HepG2 (cell line): Measurements from ENCODE around the gene POLN. TPM values are rescaled to one million over a fixed set of nuclear protein-coding genes. Genes with fewer than 3 reads are reported as not detected.

Experiments used
- ATAC-seq: fragments of 200-7000 bp; cut with Tn5 transposase; 3 replicates; pipeline ENCODE4 v1.9.1; 2020; ENCODE audit warnings: mild to moderate bottlenecking, moderate library complexity
- BruUV-seq: library from RNA; stranded (reverse); fragments of 400-500 nt; replicated peaks from 2 replicates; lab custom pipeline; 2021; lab: Mats Ljungman, UMichigan
- CTCF ChIA-PET: fragments of 300-600 bp; formaldehyde crosslinking; extraction: SDS; loops from one replicate; lab custom pipeline; 2021; ENCODE audit warnings: low total read pairs, inconsistent platforms, low intra/inter-chr PET ratio; lab: Yijun Ruan, JAX
- POLR2A ChIA-PET: fragments of 350-600 bp; sonication (Branson Sonifier 250); formaldehyde crosslinking; loops from one replicate; lab custom pipeline; 2020; ENCODE audit warnings: antibody characterized with exemption, inconsistent platforms; lab: Yijun Ruan, JAX
- DNase-seq: peaks from one replicate; pipeline ENCODE4 v3.0.0-alpha.2; 2015; ENCODE audit warnings: low spot score
- FAIRE-seq: peaks from 3 replicates; lab custom pipeline; 2011; peaks lifted over from hg19 to GRCh38; lab: Jason Lieb, UNC
- H2AFZ ChIP-seq: one replicate; pipeline ENCODE4 v1.6.1; 2011; ENCODE audit warnings: low read length, inconsistent platforms
- H3K27ac ChIP-seq: fragments of 300-600 bp; 3 replicates; pipeline ENCODE4 v1.8.0; 2011; ENCODE audit warnings: mixed run types, mild to moderate bottlenecking, mixed read lengths, low read length, inconsistent platforms; ENCODE audit not compliant: insufficient read depth; ENCODE audit errors: extremely low read length
- H3K27me3 ChIP-seq, 2 experiments: fragments of 200-600 bp in 1 of 2; 2 replicates in 1 of 2; 3 replicates in 1 of 2; pipeline versions ENCODE4 v1.6.0 to v1.8.0; 2011; ENCODE audit warnings: low read length in 2 of 2, mild to moderate bottlenecking in 2 of 2, moderate library complexity in 2 of 2, inconsistent platforms in 1 of 2; ENCODE audit not compliant: insufficient read depth in 2 of 2, control insufficient read depth in 1 of 2
- H3K36me3 ChIP-seq, 2 experiments: fragments of 200-600 bp in 1 of 2; replicated peaks in 1 of 2; 2 replicates in 1 of 2; 3 replicates in 1 of 2; pipeline versions ENCODE4 v1.5.1 to v1.8.0; 2011; ENCODE audit warnings: low read length in 2 of 2, inconsistent platforms in 1 of 2; ENCODE audit not compliant: insufficient read depth in 2 of 2, control insufficient read depth in 1 of 2
- H3K4me1 ChIP-seq: 2 replicates; pipeline ENCODE4 v1.5.1; 2012; ENCODE audit warnings: low read length, inconsistent platforms; ENCODE audit not compliant: insufficient read depth
- H3K4me2 ChIP-seq: 2 replicates; pipeline ENCODE4 v1.6.0; 2011; ENCODE audit warnings: low read depth, low read length, inconsistent platforms
- H3K4me3 ChIP-seq, 3 experiments: fragments of 200-600 bp in 1 of 3; sonication (generic), shearing (Covaris generic) in 1 of 3; replicated peaks in 1 of 3; 2 replicates each; pipeline ENCODE4 v1.5.1; 2011 to 2016; ENCODE audit warnings: low read length in 3 of 3, inconsistent platforms in 2 of 3, low read depth in 2 of 3, mild to moderate bottlenecking in 2 of 3, control low read depth in 1 of 3, mixed read lengths in 1 of 3; ENCODE audit not compliant: insufficient read depth in 1 of 3
- H3K79me2 ChIP-seq: one replicate; pipeline ENCODE4 v1.6.1; 2011; ENCODE audit warnings: low read length, inconsistent platforms; ENCODE audit not compliant: insufficient read depth
- H3K9ac ChIP-seq: 2 replicates; pipeline ENCODE4 v1.6.0; 2011; ENCODE audit warnings: mild to moderate bottlenecking, low read depth, low read length, inconsistent platforms; ENCODE audit not compliant: insufficient read depth
- H3K9me3 ChIP-seq: 2 replicates; pipeline ENCODE4 v1.5.1; 2012; ENCODE audit warnings: mild to moderate bottlenecking, low read length
- H4K20me1 ChIP-seq: 2 replicates; pipeline ENCODE4 v1.6.0; 2011; ENCODE audit warnings: inconsistent platforms, mild to moderate bottlenecking, low read length, moderate library complexity; ENCODE audit not compliant: insufficient read depth
- EP300 ChIP-seq, 3 experiments: sonication (generic) in 1 of 3; formaldehyde crosslinking in 1 of 3; IDR thresholded peaks; 2 replicates each; pipeline versions ENCODE4 v1.5.1 to v1.6.1; 2011 to 2020; ENCODE audit warnings: low read depth in 2 of 3, low read length in 2 of 3, borderline replicate concordance in 1 of 3, improper control_type of control experiment in 1 of 3, mild to moderate bottlenecking in 1 of 3, missing genetic modification reagents in 1 of 3, moderate library complexity in 1 of 3
- HOXD1 ChIP-seq: sonication (generic); formaldehyde crosslinking; IDR thresholded peaks from 2 replicates; pipeline ENCODE4 v1.5.0; 2020; ENCODE audit warnings: missing genetic modification reagents
- PHF5A ChIP-seq: IDR thresholded peaks from one replicate; pipeline ENCODE4 v1.6.1; 2018; ENCODE audit warnings: low read depth, missing genetic modification reagents; ENCODE audit not compliant: unreplicated experiment
- RAD21 ChIP-seq: fragments of 450-650 bp; formaldehyde crosslinking; IDR thresholded peaks from 2 replicates; pipeline ENCODE4 v1.5.0; 2020; ENCODE audit warnings: mild to moderate bottlenecking
- RELA ChIP-seq: sonication (generic); formaldehyde crosslinking; IDR thresholded peaks from 2 replicates; pipeline ENCODE4 v1.4.0; 2020; ENCODE audit warnings: missing genetic modification reagents
- STAG1 ChIP-seq: sonication (generic); formaldehyde crosslinking; IDR thresholded peaks from 2 replicates; pipeline ENCODE4 v1.4.0; 2020; ENCODE audit warnings: missing genetic modification reagents
- ZBTB7A ChIP-seq: sonication (generic); formaldehyde crosslinking; IDR thresholded peaks from 2 replicates; pipeline ENCODE4 v1.8.0; 2022; ENCODE audit warnings: mild to moderate bottlenecking, missing genetic modification reagents
- ZBTB7B ChIP-seq: sonication (generic); formaldehyde crosslinking; IDR thresholded peaks from 2 replicates; pipeline ENCODE4 v1.4.0; 2020; ENCODE audit warnings: missing genetic modification reagents
- ZNF224 ChIP-seq: sonication (generic); formaldehyde crosslinking; IDR thresholded peaks from 2 replicates; pipeline ENCODE4 v1.5.0; 2020; ENCODE audit warnings: mild to moderate bottlenecking, missing genetic modification reagents
- ZNF253 ChIP-seq: sonication (generic); formaldehyde crosslinking; IDR thresholded peaks from 2 replicates; pipeline ENCODE4 v1.8.0; 2022; ENCODE audit warnings: mild to moderate bottlenecking, missing genetic modification reagents, borderline replicate concordance
- ZNF256 ChIP-seq: sonication (generic); formaldehyde crosslinking; conservative IDR thresholded peaks from 2 replicates; pipeline ENCODE4 v1.4.0; 2020; ENCODE audit warnings: missing genetic modification reagents
- ZSCAN30 ChIP-seq: sonication (generic); formaldehyde crosslinking; IDR thresholded peaks from 2 replicates; pipeline ENCODE4 v1.5.0; 2020; ENCODE audit warnings: mild to moderate bottlenecking, missing genetic modification reagents
- in situ Hi-C: cut with HindIII; loops from 2 replicates; pipeline ENCODE4 v1.10.0; 2017; ENCODE audit warnings: low pct_unique_long_range_greater_than_20kb; ENCODE audit not compliant: extremely low pct_ligation_motif_present
- intact Hi-C: fragments of 100-400 bp; cut with micrococcal nuclease; formaldehyde crosslinking; loops from one replicate; pipeline ENCODE4 v1.10.0; 2022; ENCODE audit not compliant: unreplicated experiment
- polyA plus RNA-seq, 8 experiments: library from polyadenylated mRNA; depleted of rRNA in 3 of 8; stranded (reverse) in 7 of 8; unstranded in 1 of 8; fragments of >200 nt; fragmentation: Illumina TruSeq in 4 of 8; extraction: Trizol in 4 of 8; gene quantifications; 2 replicates each; pipeline versions ENCODE4 v1.2.1 to v1.2.3, GENCODE V29; 2011 to 2016; ENCODE audit warnings: low read depth in 4 of 8, missing spikeins in 1 of 8, mixed read lengths in 1 of 8; ENCODE audit not compliant: insufficient read depth in 1 of 8
- total RNA-seq, 5 experiments: library from RNA; depleted of rRNA; stranded (reverse); fragments of >200 nt; fragmentation: Illumina TruSeq; extraction: Trizol; gene quantifications; 2 replicates each; pipeline ENCODE4 v1.2.3, GENCODE V29; 2016; ENCODE audit warnings: low read depth in 1 of 5
- TF ChIP-seq, protein P1 (sequence below): sonication (generic); formaldehyde crosslinking; IDR thresholded peaks from 2 replicates; pipeline ENCODE4 v1.5.0; 2020; ENCODE audit warnings: mild to moderate bottlenecking, missing genetic modification reagents, moderate library complexity
- TF ChIP-seq, protein P2 (sequence below): sonication (generic); formaldehyde crosslinking; IDR thresholded peaks from 2 replicates; pipeline ENCODE4 v1.8.1; 2022; ENCODE audit warnings: mild to moderate bottlenecking, missing genetic modification reagents
- TF ChIP-seq, protein P3 (sequence below): IDR thresholded peaks from 2 replicates; pipeline ENCODE4 v1.6.1; 2012; ENCODE audit warnings: low read length, improper control_type of control experiment
- TF ChIP-seq, protein P4 (sequence below): sonication (generic); formaldehyde crosslinking; IDR thresholded peaks from 2 replicates; pipeline ENCODE4 v1.4.0; 2020; ENCODE audit warnings: missing genetic modification reagents

Gene POLN
- total and polyA plus RNA-seq, 2 of the 13 experiments (the other 11 are each of a cell fraction or from before 2014, with no cell fraction given) = 0.93 to 1.5 TPM

DNA sequence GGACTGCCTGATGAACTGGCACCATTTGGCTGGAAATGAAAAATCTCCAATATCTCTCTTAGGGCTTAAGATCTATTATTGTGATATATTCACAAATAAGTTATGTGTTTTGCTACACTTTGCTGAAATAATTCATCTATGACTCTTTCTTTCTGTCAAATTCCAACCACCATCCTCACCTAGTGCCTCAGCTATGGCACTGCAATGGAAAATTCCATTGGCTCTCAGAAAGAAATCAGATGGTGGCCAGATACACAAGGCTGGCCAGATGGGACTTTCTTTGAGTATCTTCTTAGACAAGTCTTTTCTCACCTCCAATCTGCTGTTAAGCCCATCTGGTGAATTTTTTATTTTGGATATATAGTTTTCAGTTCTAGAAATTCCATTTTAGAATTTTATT lies 154.8 kb downstream of the POLN start:
- Histone ChIP-seq H3K4me1 (peaks cover 59% of the 10 kb centered on the region), H3K27ac (no peak overlapping the region), H3K27me3 (peaks cover 3 to 40% of the 10 kb centered on the region in 2 experiments), H3K36me3 (no peaks in the 10 kb centered on the region), H3K9ac (no peak overlapping the region), H4K20me1 (no peaks in the 10 kb centered on the region), H3K4me2 (no peak overlapping the region), H2AFZ (no peak overlapping the region), H3K9me3 (no peaks in the 10 kb centered on the region), H3K4me3 (no peak overlapping the region), H3K79me2 (no peaks in the 10 kb centered on the region)
- DNase-seq (peak; percentile 46), FAIRE-seq (no peak), ATAC-seq (0 out of 3 replicates have a peak, but pooled peaks have one; percentile 13)
- intact Hi-C loops = loop anchor here (5.0 kb wide), 1 partner anchor 80 kb away; no protein-coding TSS in a partner anchor
- CTCF ChIA-PET = no interaction called here
- POLR2A ChIA-PET = no interaction called here
- BruUV-seq = no TSS peak
- in situ Hi-C loops = no loop called here
- TF ChIP-seq ZBTB7B (CRISPR knock-in tag) (no peak), RELA (no peak), STAG1 (CRISPR knock-in tag) (peak; percentile 40), ZNF224 (no peak), EP300 (IDR thresholded peaks at IDR 0.05; ENCODE audit: low read depth in 2 of 2, low read length in 2 of 2) (peak in 1 of 2 experiments; percentile 54; a peak in 2 of 4 replicates), EP300 (CRISPR knock-in tag; IDR thresholded peaks at IDR 0.05; ENCODE audit: borderline replicate concordance) (no peak), ZSCAN30 (CRISPR knock-in tag) (no peak), HOXD1 (CRISPR knock-in tag) (no peak), ZNF253 (CRISPR knock-in tag) (no peak), RAD21 (peak; percentile 19; the same call in 1 of the 2 replicates), ZNF256 (CRISPR knock-in tag) (no peak), ZBTB7A (CRISPR knock-in tag) (no peak), PHF5A (CRISPR knock-in tag) (no peak)
- TF ChIP-seq, protein P1, sequence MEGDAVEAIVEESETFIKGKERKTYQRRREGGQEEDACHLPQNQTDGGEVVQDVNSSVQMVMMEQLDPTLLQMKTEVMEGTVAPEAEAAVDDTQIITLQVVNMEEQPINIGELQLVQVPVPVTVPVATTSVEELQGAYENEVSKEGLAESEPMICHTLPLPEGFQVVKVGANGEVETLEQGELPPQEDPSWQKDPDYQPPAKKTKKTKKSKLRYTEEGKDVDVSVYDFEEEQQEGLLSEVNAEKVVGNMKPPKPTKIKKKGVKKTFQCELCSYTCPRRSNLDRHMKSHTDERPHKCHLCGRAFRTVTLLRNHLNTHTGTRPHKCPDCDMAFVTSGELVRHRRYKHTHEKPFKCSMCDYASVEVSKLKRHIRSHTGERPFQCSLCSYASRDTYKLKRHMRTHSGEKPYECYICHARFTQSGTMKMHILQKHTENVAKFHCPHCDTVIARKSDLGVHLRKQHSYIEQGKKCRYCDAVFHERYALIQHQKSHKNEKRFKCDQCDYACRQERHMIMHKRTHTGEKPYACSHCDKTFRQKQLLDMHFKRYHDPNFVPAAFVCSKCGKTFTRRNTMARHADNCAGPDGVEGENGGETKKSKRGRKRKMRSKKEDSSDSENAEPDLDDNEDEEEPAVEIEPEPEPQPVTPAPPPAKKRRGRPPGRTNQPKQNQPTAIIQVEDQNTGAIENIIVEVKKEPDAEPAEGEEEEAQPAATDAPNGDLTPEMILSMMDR = peak; percentile 47
- TF ChIP-seq, protein P2, sequence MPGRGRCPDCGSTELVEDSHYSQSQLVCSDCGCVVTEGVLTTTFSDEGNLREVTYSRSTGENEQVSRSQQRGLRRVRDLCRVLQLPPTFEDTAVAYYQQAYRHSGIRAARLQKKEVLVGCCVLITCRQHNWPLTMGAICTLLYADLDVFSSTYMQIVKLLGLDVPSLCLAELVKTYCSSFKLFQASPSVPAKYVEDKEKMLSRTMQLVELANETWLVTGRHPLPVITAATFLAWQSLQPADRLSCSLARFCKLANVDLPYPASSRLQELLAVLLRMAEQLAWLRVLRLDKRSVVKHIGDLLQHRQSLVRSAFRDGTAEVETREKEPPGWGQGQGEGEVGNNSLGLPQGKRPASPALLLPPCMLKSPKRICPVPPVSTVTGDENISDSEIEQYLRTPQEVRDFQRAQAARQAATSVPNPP (CRISPR knock-in tag) = no peak
- TF ChIP-seq, protein P3, sequence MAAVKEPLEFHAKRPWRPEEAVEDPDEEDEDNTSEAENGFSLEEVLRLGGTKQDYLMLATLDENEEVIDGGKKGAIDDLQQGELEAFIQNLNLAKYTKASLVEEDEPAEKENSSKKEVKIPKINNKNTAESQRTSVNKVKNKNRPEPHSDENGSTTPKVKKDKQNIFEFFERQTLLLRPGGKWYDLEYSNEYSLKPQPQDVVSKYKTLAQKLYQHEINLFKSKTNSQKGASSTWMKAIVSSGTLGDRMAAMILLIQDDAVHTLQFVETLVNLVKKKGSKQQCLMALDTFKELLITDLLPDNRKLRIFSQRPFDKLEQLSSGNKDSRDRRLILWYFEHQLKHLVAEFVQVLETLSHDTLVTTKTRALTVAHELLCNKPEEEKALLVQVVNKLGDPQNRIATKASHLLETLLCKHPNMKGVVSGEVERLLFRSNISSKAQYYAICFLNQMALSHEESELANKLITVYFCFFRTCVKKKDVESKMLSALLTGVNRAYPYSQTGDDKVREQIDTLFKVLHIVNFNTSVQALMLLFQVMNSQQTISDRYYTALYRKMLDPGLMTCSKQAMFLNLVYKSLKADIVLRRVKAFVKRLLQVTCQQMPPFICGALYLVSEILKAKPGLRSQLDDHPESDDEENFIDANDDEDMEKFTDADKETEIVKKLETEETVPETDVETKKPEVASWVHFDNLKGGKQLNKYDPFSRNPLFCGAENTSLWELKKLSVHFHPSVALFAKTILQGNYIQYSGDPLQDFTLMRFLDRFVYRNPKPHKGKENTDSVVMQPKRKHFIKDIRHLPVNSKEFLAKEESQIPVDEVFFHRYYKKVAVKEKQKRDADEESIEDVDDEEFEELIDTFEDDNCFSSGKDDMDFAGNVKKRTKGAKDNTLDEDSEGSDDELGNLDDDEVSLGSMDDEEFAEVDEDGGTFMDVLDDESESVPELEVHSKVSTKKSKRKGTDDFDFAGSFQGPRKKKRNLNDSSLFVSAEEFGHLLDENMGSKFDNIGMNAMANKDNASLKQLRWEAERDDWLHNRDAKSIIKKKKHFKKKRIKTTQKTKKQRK = no peak
- TF ChIP-seq, protein P4, sequence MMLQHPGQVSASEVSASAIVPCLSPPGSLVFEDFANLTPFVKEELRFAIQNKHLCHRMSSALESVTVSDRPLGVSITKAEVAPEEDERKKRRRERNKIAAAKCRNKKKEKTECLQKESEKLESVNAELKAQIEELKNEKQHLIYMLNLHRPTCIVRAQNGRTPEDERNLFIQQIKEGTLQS = no peak
- TF ChIP-seq, all 625 proteins: peak for 4
